ENCODE data around the gene NPW.

The NPW gene

DNA sequence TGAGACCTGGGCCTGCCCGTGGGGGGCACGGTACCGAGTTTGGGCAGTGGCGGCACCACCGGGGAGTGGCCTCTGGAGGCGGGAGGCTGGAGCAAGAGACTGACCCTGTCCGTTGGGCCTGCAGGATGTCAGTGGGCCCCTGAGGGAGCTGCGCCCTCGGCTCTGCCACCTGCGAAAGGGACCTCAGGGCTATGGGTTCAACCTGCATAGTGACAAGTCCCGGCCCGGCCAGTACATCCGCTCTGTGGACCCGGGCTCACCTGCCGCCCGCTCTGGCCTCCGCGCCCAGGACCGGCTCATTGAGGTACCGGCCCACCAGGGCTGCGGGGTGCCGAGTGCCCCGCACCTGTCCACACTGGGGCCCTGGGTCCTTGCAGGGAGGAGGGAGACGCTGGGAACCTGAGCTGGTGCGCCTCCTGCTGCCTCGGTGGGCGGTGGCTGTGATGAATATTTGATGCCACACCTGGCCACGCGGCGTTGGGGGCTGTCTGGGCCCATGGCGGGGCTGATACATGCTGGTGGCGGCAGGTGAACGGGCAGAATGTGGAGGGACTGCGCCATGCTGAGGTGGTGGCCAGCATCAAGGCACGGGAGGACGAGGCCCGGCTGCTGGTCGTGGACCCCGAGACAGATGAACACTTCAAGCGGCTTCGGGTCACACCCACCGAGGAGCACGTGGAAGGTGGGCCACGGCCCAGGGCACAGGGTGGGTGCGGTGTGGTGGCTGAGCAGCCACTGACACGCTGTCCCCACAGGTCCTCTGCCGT is 16.8 kb downstream of the NPW start:
- DNase-seq (ENCODE audit: low spot score) = no peak

DNA sequence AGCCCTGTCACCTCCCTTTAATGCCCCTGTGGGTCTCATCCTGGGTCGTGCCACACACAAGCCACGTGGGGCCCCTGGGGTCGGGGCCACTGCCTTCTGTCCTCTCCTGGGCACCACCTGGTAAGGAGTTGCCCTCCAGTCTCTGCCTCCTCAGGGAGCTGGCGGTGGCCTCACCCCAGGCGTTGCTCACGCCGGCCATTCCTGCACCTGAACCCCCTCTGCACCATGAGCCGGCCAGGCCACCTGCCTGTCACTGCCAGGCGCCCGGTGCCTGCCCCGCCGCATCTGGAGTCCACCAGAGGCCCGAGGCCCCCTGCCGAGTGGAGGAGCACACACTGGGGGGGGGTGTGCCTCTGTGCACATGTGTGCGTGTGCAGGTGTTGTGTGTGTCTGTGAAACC is 17.5 kb downstream of the NPW start:
- DNase-seq (ENCODE audit: low spot score) = no peak

DNA sequence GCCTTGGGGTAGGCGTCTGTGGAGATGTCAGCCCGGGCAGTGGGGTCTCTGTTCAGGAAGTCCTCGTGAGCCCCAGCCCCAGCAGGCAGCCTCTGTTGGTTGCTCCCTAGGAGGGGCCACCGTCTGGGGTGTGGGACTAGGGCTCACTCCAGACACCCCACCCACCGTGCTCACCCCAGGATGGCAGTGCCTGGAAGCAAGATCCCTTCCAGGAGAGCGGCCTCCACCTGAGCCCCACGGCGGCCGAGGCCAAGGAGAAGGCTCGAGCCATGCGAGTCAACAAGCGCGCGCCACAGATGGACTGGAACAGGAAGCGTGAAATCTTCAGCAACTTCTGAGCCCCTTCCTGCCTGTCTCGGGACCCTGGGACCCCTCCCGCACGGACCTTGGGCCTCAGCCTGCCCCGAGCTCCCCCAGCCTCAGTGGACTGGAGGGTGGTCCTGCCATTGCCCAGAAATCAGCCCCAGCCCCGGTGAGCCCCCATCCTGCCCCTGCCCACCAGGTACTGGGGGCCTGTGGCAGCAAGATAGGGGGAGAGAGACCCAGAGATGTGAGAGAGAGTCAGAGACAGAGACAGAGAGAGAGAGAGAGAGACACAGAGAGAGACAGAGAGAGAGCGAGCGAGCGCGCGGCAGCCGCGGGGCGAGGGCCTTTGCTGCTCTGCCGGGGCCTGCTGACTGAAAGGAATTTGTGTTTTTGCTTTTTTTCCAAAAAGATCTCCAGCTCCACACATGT is 18.2 kb downstream of the NPW start:
- DNase-seq (ENCODE audit: low spot score) = no peak

DNA sequence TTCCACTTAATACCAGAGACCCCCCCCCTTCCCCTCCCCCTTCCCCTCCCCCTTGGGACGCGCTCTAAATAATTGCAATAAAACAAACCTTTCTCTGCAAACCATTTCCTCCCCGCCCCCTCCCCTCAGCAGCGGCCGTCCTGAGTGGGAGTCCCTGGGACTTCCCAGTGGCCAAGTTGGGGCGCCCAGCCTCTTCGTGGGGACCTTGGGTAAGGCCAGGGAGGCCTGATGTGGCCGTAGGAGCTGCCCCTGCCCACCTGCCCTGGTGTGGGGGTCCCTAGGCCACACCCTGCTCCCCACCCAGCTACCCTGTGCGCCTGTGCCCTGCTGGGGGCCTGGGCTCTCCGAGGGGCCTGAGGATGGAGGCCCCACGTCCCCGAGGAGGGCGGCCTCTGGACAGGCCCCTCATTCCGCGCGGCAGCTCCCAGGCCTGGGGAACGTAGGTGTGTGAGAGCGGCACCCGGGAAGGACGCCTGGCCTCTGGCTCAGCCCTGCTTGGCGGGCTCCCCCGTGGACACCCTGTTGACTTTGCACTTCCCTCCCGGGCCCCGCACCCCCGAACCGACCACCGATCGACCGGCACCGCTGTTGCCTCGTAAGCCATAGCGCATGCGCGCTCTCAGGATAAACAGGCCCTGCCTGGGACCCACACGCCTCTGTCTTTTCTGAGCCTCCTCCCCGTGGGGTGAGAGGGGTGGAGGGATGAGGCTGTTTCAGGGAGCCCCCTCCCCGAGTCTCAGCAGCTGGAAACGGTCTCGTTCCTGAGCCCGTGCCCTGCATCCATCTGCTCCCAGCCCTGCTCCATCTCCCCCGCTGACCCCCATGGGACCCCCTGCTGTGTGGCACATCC is 19.0 kb downstream of the NPW start:
- no peak for DNase-seq (ENCODE audit: low spot score)

DNA sequence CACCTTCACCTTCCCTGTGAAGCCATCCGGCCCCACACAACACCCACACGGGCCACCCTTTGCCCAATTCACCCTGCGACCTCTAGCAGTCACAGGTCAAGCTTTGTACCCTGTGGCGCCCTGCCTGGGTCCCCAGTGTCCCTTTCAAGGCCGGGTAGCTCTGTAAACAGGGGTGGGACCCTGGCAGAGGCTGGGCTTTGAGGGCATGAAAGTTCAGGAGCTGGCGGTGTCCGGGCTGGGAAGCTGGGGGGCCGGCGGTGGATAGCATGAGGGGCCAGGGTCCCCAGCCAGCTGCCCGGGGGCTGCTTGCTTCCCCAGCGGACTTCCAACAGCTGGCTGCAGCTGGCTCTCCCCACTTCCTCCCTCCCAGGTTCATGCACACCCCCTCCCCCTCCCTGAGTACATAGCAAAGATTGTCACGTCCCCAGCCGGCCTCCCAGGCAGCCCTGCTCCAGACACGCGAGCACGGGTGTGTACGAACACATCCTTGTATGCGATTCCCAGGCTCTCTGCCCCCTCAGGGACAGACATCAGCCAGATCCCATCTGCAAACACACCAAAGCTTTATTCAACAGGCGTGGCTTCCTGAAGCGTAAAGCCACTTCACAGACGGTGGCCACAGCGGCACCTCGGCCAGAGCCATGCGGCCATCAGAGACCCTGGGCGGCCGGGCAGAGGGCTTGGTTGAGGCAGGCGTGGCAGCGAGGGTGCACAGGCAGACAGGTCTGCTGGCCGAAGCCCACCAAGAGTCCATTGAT is 19.9 kb downstream of the NPW start:
- peak; percentile 85 for DNase-seq (ENCODE audit: low spot score)

DNA sequence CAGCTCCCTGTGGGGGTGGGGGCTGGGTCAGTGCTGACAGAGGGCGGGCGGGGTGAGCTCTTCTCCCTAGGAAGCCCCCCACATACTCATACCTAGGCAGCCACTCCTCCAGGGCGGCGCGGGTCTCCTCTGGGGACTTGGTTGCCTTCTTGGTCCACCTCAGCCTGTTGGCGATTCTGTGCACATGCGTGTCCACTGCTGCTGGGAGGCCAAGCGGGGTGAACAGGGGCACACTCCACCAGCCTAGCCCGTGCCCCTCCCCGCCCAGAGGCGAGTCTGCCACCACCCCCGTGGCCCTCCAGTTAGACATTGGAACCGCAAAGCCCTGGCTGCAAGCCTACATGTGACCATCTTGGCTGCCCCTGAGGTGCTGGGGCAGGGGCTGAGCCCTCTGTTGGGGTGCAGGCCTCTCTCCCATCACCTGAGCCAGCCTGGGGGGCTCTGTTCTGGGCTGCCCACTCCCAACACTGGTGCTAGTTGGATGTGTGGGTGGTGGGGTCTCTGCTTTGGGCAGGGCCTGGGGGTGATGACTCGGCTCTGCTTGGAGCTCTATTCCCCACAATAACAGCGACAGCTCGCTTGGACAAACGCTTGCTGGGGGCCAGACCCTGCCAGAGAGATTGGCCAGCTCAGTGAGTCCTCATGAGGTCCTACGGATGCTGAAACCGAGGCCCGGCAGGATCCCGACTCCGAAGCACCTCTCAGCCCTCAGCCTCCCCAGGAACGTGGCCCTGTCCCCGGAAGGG is 20.6 kb downstream of the NPW start:
- DNase-seq (ENCODE audit: low spot score) = no peak

DNA sequence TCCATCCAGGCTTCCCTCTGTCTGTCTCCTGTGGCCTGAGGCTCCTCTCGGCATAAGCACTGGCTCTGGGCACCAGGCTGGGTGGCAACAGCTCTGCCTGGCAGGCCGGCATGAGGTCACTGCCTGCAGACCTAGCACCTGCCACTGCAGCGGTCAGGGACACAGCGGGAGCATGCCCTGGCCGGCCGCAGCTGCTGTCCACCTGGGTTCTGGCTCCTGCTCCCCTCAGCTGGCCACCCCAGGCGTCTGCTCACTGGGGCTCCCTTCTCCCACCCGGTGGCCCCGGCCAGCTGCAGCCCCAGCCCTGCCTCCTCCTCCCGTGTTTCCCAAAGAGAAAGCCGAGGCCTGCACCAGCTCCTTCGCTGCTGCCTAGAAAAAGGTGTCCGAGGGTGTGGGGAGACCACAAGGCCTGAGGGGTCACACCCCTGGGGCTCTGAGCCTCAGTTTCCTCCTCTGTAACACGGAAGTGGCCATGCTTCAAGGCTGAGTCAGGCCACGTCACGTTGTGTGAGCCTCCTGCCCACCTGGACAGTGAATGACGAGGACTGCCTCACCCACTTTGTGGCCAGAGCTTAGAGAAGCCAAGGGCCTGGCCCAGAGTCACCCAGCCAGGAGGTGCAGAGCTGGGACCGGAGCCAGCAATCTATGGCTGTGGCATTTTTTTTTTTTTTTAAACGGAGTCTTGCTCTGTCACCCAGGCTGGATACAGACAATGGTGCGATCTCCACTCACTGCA is 21.4 kb downstream of the NPW start:
- no peak for DNase-seq (ENCODE audit: low spot score)

DNA sequence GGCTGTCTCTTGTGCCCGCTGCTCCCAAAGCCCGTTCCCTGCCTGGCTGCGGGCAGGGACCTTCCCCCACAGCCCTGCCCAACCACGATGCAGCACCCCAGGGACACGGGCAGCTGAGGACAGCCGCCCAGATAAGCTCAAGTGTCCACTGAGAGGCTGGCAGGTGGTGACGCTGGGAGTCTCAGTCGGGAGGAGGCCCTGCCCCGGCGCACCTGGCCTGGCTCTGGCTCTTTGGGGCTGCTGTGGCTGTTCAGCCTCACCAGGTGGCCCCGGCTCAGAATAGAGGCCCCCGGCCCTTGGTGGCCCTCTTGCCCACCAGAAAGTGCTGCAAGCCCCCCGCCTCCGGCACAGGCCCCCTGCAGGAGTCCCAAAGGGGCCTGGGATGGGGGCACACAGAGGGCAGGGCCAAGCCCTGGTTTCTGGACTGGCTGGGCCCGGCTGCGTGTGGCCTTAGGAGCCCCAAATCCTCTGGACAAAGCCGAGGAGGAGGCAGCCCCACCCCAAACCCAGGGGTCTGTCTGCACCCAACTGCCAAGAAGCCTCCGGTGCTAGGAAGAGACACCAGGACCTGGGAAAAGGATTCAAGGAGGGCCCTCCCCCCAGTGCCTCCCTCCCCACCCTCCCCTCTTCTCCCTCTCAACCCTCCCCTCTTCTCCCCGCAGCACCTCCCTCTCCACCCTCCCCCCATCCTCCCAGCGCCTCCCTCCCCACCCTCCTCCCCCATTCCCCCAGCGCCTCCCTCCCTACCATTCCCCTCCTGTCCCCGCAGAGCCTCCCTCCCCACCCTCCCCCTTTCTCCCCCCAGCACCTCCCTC is 22.8 kb downstream of the NPW start:
- no peak for DNase-seq (ENCODE audit: low spot score)

DNA sequence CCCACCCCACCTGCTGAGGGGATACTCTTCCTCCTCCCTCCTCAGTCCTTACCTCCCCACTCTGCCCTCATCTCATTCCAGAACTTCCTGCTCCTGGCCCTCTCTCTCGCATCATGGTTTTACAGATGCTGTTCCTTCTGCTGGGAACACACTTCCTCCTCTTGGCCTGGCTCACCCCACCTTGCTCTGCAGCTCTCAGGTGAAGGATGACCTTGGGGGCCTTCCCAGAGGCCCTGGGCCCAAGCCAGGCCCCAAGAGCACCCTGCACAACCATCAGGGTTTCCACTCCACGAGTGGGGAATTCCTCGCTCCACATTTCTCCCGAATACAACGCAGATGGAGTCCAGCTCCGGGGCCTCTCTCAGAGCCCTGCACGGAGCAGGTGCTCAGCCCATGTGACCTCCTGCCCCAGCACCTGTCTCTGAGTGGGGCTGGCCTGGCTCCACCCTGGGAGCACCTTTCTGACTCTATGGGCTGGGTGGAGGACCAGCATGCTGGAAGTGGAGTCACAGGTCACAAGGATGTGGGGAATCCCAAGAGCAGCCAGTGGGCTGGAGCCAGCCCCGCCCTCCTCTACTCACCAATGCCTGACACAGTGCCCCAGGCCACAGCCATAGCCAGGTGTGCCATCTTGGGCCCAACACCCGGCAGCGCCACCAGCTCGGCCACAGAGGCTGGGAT is 23.5 kb downstream of the NPW start:
- DNase-seq (ENCODE audit: low spot score) = no peak

DNA sequence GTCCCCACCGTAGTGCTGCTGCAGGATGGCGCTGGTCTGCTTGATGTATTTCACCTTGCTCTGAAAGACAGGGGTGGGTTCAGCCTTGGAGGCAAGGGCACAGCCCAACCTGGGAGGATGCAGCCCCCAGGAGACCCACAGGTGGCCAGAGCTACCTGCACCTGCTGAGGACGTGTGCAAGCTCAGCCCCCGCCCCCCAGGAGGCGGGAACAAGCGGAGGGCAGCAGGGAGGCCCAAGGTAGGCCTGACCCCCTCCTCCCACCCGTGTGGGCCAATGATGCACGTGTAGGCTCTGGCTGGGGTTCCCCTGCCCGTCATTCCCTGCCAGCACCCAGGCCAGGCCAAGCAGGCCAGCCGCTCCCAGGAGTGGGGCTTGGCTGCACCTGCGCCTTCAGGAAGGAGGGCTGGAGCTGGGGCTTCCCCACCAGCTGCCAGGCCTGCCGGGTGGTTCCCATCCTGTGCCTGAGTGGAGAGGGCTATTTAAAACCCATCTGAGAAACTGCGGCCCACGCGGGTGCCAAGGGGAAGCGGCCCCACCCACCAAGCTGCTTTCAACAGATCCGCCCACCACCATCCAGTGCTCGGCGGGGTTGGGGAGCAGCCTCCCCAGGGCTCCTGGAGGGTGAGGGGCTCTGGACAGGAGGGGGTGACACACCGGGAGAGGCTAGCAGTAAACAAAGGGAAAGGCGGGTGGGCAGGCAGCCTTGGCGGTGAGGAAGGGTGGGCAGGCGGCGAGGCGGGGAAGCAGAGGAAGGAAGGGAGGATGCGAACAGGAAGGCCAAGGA is 24.3 kb downstream of the NPW start:
- no peak for DNase-seq (ENCODE audit: low spot score)

DNA sequence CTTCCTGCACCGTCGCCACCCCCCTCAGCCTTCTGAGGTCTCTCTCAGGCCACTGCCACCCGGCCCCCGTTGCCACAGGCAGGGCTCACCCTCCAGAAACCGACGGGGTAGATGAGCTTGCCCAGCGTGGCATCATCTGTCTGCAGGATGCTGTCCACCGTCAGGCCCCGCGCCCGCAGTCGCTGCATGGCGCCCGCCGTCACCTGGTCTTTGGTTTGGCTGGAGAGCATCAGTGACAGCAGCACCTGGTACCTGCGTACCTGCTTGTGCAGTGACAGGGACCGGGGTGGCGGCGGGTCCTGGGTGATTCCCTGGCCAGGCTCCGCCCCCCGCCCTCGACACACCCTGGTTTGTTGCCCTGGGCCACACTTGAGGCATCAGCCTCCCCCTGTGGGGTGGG is 25.0 kb downstream of the NPW start:
- DNase-seq (ENCODE audit: low spot score) = no peak

DNA sequence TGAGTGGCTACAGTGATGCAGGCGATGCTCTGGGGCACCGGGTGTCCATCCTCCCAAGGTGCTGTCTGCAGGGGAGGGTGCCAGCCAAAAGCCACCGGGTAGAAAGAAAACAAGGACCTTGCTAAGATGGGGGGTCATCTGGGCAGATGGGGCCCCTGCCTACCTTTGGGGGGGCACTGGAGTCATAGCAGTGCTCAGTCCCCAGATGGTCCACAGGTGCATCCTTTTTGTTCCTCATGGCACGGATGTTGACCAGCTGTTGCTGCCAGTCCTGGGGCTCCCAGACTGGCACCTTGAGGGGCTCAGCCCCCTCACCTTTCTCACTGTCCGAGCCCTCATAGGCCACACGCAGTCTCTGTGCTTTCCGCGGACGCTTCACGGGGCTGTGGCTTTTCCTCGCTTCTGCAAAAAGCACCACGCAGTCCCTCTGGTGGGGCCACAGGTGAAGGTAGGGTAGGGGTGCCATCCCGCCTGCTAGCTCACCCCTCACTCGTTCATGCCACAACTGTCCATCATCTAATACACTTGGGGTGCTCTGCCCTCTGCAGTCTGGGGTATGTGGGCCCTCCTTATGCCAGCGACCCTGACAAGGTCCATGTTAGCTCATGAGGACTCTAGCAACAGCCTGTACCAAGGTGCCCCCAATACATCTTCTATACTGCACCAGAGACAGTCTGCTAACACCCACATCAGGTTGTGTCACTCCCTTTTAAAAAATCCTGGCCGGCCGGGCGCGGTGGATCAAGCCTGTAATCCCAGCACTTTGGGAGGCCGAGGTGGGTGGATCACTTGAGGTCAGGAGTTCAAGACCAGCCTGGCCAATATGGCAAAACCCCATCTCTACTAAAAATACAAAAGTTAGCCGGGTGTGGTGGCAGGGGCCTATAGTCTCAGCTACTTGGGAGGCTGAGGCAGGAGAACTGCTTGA is 26.6 kb downstream of the NPW start:
- no peak for DNase-seq (ENCODE audit: low spot score)

DNA sequence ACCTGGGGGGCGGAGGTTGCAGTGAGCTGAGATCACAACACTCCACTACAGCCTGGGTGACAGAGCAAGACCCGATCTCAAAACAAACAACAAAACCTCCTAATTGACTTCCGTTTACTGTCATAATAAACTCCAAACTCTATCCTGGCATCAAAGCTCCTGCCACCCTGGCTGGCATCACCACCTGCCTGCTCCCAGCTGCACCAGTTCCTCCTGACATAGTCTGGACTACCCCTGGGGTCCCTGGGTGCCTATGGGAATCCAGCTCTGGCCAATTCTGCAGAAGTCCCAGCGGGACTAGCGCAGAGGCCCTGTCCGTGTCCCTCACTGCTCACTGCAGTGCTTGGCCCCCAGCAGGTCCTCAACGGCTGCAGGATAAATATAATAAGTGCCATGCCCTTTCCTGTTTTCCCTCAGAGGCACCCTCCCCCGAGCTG is 27.3 kb downstream of the NPW start:
- DNase-seq (ENCODE audit: low spot score) = no peak

DNA sequence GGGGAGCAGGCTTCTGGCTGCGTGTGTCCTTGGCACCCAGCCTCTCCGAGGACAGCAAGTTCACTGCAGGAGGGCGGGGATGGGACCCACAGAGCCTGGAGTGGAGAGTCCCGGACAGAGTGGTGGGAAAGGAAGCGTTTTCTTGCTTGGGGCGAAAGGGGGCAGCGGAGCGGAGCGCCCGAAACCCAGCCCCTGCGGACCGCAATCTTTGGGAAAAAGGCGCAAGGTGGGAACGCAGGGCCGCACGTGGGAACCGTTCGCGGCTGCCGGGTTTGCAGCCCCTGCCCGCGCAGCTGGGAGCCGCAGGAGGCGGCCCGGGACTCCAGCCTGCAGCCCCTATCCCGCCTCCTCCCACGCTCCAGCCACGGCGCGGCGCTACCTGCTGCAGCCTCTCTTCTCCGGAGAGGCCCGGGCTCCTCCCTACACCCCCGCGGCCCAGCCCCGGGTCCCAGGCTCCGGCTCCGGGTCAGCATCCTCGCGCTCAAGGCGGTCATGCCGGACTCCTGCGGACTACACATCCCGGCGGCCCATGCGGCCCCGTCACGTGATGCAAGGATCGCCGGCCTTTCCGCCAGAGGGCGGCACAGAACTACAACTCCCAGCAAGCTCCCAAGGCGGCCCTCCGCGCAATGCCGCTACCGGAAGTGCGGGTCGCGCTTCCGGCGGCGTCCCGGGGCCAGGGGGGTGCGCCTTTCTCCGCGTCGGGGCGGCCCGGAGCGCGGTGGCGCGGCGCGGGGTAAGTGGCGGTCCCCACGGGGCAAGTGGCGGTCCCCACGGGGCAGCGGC is 27.9 kb downstream of the NPW start, which contains the start of the genes NTHL1 and TSC2:
Gene NTHL1, minus strand, starts transcription at position 505 of the 786 bp plus-strand sequence. Its CDS starts 11 bp downstream, at position 494.
Gene TSC2, plus strand, starts transcription at position 656 of the 786 bp plus-strand sequence. CDS start 631 bp downstream, outside the sequence.
- peak; percentile 90 for DNase-seq (ENCODE audit: low spot score)

DNA sequence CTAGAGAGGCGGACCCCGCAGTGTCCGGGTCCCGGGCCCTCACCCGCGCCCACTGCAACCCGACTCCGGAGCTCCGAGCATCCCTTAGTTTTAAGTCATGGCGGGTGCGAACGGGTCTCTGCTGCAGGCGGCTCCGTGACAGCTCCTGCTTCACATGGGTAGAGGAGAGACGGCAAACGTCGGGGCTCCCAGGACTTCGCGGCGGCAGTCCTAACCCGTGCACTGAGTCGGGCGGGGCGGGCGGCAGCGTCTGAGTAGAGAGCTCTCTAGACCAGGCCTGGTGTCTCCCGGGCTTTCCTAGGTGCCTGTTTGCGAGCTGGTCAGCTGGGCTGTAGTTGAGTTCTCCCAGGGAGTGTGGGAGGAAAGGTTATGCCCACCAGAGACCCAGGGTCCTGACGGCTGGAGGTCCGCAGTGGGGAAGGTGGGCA is 28.5 kb downstream of the NPW start:
- no peak for DNase-seq (ENCODE audit: low spot score)

DNA sequence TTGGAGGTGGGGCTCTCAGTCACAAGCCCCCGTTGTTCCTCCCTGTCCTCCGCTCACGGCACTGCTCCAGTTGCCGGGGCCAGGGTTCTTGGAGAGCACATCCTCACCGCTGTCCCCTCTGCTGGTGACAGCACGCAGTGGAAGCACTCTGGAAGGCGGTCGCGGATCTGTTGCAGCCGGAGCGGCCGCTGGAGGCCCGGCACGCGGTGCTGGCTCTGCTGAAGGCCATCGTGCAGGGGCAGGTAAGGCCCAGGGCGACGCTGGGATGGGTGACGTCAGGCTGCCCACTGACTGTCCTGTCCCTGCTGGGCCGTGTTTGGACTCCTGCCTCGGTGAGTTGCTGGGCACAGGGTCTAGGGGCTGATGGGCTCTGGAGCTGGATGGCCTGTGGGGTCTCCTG is 33.6 kb downstream of the NPW start:
- no peak for DNase-seq (ENCODE audit: low spot score)
